Esophagus muscularis mucosa (tissue), 4 donors: ENCODE measurements around the gene AKT1. TPM values are rescaled to one million over a fixed set of nuclear protein-coding genes. Genes with fewer than 3 reads are reported as not detected.

ENCODE experiments used
- DNase-seq: peaks from one replicate; pipeline ENCODE4 v3.0.0-alpha.2; 2017; ENCODE audit errors: extremely low spot score
- H3K27ac ChIP-seq, 4 donors: fragments of 200-600 bp; sonication (generic); replicated peaks in 1 of 4; 1 replicate in 3 of 4; 2 replicates in 1 of 4; pipeline ENCODE4 v1.5.1; 2016 to 2019; ENCODE audit warnings: mild to moderate bottlenecking in 1 of 4
- H3K27me3 ChIP-seq, 4 donors: fragments of 200-600 bp; sonication (generic); one replicate each; pipeline versions ENCODE4 v1.5.1 to v1.6.0; 2016 to 2019
- H3K36me3 ChIP-seq, 4 donors: fragments of 200-600 bp; sonication (generic); one replicate each; pipeline ENCODE4 v1.5.1; 2016 to 2019
- H3K4me1 ChIP-seq, 4 donors: fragments of 200-600 bp; sonication (generic); one replicate each; pipeline ENCODE4 v1.5.1; 2016 to 2019
- H3K4me3 ChIP-seq, 4 donors: fragments of 200-600 bp; sonication (generic); 1 replicate in 2 of 4; 2 replicates in 2 of 4; pipeline ENCODE4 v1.5.1; 2016 to 2019; ENCODE audit warnings: mild to moderate bottlenecking in 4 of 4, moderate library complexity in 1 of 4
- H3K9me3 ChIP-seq, 4 donors: fragments of 200-600 bp; sonication (generic); 1 replicate in 3 of 4; 2 replicates in 1 of 4; pipeline ENCODE4 v1.5.1; 2016 to 2019
- EP300 ChIP-seq: sonication (generic); formaldehyde crosslinking; IDR thresholded peaks from one replicate; pipeline ENCODE4 v1.6.1; 2017; ENCODE audit warnings: antibody characterized with exemption
- POLR2A ChIP-seq: fragments of 450-650 bp; IDR thresholded peaks from one replicate; pipeline ENCODE4 v1.6.1; 2017; ENCODE audit warnings: antibody characterized with exemption, moderate library complexity, mild to moderate bottlenecking, low read depth
- POLR2AphosphoS5 ChIP-seq, 2 donors: sonication (generic); formaldehyde crosslinking; IDR thresholded peaks; one replicate each; pipeline ENCODE4 v1.6.1; 2017; ENCODE audit warnings: antibody characterized with exemption in 2 of 2
- WGBS: methylation state at CpG from one replicate; pipeline ENCODE4 v1.1.5; 2018; 5-methylcytosine and 5-hydroxymethylcytosine counted together
- intact Hi-C: fragments of 100-400 bp; cut with DNase I; formaldehyde crosslinking; loops from one replicate; pipeline ENCODE4 v1.15.1; 2023
- total RNA-seq, 4 donors: library from RNA; depleted of rRNA; stranded (reverse); fragments of >200 nt; gene quantifications; one replicate each; pipeline versions ENCODE4 v1.1.0 to v1.2.1, GENCODE V29; 2016
- TF ChIP-seq, protein P1 (sequence below), 3 experiments: fragments of 200-600 bp in 2 of 3; fragments of 450-650 bp in 1 of 3; sonication (generic) in 2 of 3; IDR thresholded peaks; one replicate each; pipeline ENCODE4 v1.5.1; 2017 to 2019; ENCODE audit warnings: antibody characterized with exemption in 3 of 3, mild to moderate bottlenecking in 2 of 3, moderate library complexity in 1 of 3

Gene AKT1
- total RNA-seq, 4 donors from 2014 or later, result 162 to 267 (median 187) TPM

DNA sequence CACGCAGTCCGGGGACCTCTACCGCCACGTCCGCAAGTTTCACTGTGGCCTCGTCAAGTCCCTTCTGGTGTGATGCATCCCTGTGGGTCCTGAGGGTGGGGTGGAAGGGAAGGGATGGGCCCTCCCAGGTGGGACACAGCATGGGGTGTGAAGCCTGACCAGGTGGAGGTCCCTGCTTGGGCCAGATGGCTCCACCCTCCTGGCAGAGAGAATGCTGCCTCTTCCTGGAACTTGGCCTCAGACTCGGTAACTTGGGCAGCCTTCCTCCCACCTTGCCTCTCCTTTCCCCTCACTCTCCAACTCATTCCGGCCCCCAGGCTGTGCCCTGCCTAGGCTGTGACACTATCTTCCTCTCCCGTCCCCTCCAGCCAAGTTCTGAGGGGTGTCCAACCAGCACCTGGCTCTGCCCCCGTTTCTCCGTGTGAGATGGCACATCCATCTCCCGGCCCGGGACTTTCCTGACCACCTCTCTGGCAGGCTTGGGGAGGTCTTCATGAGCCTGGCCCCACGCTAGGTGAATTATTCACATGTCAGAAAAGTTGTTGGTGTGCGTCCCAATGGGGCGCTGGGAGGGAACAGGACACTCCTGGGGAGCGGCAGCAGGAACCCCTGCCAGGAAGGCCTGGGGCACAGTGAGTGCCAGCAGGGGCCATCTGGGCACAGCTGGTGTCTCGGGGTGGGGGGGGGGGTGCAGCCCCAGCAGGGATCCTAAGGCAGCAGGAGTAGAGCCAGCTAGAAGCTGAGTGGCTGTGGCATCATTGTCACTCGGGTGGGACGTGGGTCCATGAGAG, 7.0 kb upstream of the AKT1 start:
- intact Hi-C loops, result no loop called here
- no peaks in the 10 kb centered on the region for H3K36me3 ChIP-seq
- TF ChIP-seq POLR2A, result no peak
- TF ChIP-seq, protein P1, sequence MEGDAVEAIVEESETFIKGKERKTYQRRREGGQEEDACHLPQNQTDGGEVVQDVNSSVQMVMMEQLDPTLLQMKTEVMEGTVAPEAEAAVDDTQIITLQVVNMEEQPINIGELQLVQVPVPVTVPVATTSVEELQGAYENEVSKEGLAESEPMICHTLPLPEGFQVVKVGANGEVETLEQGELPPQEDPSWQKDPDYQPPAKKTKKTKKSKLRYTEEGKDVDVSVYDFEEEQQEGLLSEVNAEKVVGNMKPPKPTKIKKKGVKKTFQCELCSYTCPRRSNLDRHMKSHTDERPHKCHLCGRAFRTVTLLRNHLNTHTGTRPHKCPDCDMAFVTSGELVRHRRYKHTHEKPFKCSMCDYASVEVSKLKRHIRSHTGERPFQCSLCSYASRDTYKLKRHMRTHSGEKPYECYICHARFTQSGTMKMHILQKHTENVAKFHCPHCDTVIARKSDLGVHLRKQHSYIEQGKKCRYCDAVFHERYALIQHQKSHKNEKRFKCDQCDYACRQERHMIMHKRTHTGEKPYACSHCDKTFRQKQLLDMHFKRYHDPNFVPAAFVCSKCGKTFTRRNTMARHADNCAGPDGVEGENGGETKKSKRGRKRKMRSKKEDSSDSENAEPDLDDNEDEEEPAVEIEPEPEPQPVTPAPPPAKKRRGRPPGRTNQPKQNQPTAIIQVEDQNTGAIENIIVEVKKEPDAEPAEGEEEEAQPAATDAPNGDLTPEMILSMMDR (IDR thresholded peaks at IDR 0.05), result no peak
- TF ChIP-seq POLR2AphosphoS5 (IDR thresholded peaks at IDR 0.05), result no peak
- no peak for TF ChIP-seq EP300
- peaks cover 45 to 73% (median 58%) of the 10 kb centered on the region in 4 donors for H3K4me1 ChIP-seq
- no peaks in the 10 kb centered on the region for H3K9me3 ChIP-seq
- H3K27me3 ChIP-seq, result no peaks in the 10 kb centered on the region
- H3K4me3 ChIP-seq, result no peak overlapping the region
- no peak for DNase-seq
- peak overlapping the region in 1 of 4 donors; percentile 97 for H3K27ac ChIP-seq
- 84% methylated on average over 17 of the region's 20 CpGs for WGBS

DNA sequence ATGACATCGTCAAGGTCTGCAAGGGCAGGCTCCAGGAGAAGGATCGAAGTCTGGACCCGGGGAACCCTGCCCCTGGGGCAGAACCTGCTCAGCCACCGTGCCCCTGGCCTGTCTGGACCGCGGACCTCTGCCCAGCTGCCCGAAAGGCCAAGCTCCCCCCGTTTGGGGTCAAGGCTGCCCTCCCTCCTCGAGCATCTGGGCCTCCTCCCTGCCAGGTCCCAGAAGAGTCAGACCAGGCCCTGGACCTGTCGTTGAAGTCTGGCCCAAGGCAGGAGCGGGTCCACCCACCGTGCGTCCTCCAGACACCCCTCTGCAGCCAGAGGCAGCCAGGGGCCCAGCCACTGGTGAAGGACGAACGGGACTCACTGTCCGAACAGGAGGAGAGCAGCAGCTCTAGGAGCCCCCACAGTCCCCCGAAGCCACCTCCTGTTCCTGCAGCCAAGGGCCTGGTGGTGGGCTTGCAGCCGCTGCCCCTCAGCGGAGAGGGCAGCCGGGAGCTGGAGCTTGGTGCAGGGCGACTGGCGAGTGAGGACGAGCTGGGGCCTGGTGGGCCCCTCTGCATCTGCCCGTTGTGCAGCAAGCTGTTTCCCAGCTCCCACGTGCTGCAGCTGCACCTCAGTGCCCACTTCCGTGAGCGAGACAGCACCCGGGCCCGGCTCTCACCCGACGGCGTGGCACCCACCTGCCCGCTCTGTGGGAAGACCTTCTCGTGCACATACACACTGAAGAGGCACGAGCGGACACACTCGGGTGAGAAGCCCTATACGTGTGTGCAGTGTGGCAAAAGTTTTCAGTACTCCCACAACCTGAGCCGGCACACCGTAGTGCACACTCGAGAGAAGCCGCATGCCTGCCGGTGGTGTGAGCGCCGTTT, 6.2 kb upstream of the AKT1 start:
- H3K9me3 ChIP-seq, result no peaks in the 10 kb centered on the region
- intact Hi-C loops, result no loop called here
- H3K27me3 ChIP-seq, result no peaks in the 10 kb centered on the region
- H3K27ac ChIP-seq, result peak overlapping the region; percentile 94 to 98 (median 96)
- peak overlapping the region; percentile 80 to 87 (median 83) for H3K4me3 ChIP-seq
- TF ChIP-seq POLR2AphosphoS5 (IDR thresholded peaks at IDR 0.05) (no peak), EP300 (no peak), POLR2A (no peak)
- TF ChIP-seq, protein P1 (IDR thresholded peaks at IDR 0.05), result no peak
- H3K36me3 ChIP-seq, result no peaks in the 10 kb centered on the region
- 86% methylated on average over 32 of the region's 45 CpGs for WGBS
- peak; percentile 91 for DNase-seq
- peaks cover 46 to 81% (median 63%) of the 10 kb centered on the region in 4 donors for H3K4me1 ChIP-seq

DNA sequence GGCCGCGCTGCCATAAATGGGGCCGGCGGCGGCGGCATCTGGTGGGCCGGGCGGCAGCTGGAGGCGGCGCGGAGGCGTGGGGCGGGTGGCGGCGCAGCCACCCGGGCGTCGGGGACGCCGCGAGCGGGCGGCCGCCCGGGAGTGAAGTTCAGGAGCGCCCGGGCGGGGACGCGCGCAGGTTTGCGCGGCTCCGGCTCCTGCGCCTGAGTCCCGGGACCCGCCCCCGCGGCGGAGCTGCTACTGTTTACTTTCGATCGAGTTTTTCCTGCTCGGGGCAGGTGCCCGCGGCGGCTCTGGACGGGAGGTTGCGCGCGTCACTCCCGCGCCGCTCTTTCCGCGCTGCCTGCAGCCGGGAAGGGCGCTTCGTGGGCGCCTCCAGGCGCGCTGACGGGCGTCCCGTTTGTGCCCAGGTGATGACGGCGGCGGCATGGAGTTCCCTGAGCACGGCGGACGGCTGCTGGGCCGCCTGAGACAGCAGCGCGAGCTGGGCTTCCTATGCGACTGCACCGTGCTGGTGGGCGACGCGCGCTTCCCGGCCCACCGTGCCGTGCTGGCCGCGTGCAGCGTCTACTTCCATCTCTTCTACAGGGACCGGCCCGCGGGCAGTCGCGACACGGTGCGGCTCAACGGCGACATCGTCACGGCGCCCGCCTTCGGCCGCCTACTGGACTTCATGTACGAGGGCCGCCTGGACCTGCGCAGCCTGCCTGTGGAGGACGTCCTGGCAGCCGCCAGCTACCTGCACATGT, 5.4 kb upstream of the AKT1 start, which contains the start of gene ZBTB42:
TSS of gene ZBTB42 (plus strand) at position 331 of the 749 bp plus-strand sequence. CDS start at position 428, 97 bp downstream.
- peak; percentile 92 for DNase-seq
- TF ChIP-seq EP300 (no peak), POLR2AphosphoS5 (IDR thresholded peaks at IDR 0.05) (peak; percentile 19 to 28)
- TF ChIP-seq, protein P1 (IDR thresholded peaks at IDR 0.05), result no peak
- intact Hi-C loops, result no loop called here
- Histone ChIP-seq H3K27me3 (no peaks in the 10 kb centered on the region), H3K27ac (peak within 1 kb of the TSS; percentile 94 to 98 (median 96)), H3K9me3 (no peaks in the 10 kb centered on the region), H3K4me3 (peak within 1 kb of the TSS; percentile 80 to 87 (median 83)), H3K4me1 (peaks cover 52 to 86% (median 70%) of the 10 kb centered on the region in 4 donors), H3K36me3 (no peaks in the 10 kb centered on the region)
- 2% methylated on average over 10 of the region's 105 CpGs for WGBS

DNA sequence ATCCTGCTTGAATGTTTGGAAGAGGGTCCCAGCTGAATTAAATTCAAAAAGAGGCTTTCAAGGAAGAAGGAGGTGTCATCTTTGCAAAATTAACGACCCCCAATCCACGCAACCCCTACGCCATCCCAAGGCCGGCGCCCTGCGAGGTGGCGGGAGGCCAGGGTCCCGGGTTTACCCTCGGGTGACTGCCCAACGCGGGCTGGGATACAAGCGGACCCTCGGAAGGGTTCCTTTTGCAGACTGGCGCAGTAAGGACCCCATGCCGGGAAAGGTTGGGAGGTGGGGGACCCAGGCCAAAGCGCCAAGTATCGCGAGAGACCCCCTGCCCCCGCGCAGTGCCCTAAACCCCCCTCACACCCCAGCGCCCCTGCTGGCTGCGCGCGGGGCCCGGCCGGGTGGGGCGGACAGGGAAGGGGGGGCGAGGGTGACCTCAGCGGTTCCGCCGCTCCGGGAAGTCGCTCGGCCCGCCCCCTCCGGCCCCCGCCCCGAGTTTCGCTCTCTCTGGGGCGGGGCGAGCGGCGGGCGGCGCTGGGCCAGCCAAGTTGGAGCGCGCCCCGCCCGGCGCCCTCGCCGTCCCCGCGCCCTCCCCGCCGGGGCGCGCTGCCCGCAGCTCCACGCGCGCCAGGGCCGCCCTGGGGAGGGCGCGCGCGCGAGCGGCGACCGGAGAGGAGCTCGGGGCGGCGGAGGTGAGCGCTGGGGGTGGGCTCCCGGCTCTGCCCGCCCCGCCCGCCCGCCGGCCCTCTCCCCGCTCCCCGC, 4.6 kb upstream of the AKT1 start:
- intact Hi-C loops, result no loop called here
- peak; percentile 94 for DNase-seq
- Histone ChIP-seq H3K4me1 (peaks cover 48 to 82% (median 67%) of the 10 kb centered on the region in 4 donors), H3K27ac (peak overlapping the region; percentile 94 to 98 (median 96)), H3K9me3 (no peaks in the 10 kb centered on the region), H3K4me3 (peak overlapping the region; percentile 80 to 87 (median 83)), H3K36me3 (no peaks in the 10 kb centered on the region), H3K27me3 (no peaks in the 10 kb centered on the region)
- peak; percentile 66 to 87 for TF ChIP-seq POLR2AphosphoS5 (IDR thresholded peaks at IDR 0.05)
- peak; percentile 35 for TF ChIP-seq POLR2A
- TF ChIP-seq EP300, result no peak
- TF ChIP-seq, protein P1 (IDR thresholded peaks at IDR 0.05), result peak; percentile 23 to 59 (median 23)
- WGBS, result 8% methylated on average over 7 of the region's 83 CpGs
